Aorta (tissue), 5 donors: ENCODE data around the gene MYPN. TPM values are rescaled to one million over a fixed set of nuclear protein-coding genes. Genes with fewer than 3 reads are reported as not detected.

ENCODE experiments used
- ATAC-seq: fragments of 200-7000 bp; cut with Tn5 transposase; one replicate; pipeline ENCODE4 v1.9.1; 2022; ENCODE audit warnings: moderate library complexity; ENCODE audit not compliant: low FRiP score
- DNase-seq, 2 donors: peaks; one replicate each; pipeline ENCODE4 v3.0.0-alpha.2; 2020
- H3K27ac ChIP-seq, 2 donors: one replicate each; pipeline ENCODE4 v1.5.1; 2013; ENCODE audit warnings: low read length in 2 of 2, mild to moderate bottlenecking in 2 of 2, moderate library complexity in 2 of 2, control low read depth in 1 of 2, inconsistent platforms in 1 of 2, low read depth in 1 of 2
- H3K27me3 ChIP-seq, 2 donors: one replicate each; pipeline ENCODE4 v1.6.1; 2013; ENCODE audit warnings: control low read depth in 1 of 2, low read length in 1 of 2, mild to moderate bottlenecking in 1 of 2, moderate library complexity in 1 of 2; ENCODE audit not compliant: insufficient read depth in 2 of 2, control insufficient read depth in 1 of 2
- H3K36me3 ChIP-seq, 2 donors: one replicate each; pipeline ENCODE4 v1.6.1; 2013; ENCODE audit warnings: control low read depth in 1 of 2, low read length in 1 of 2, mild to moderate bottlenecking in 1 of 2; ENCODE audit not compliant: insufficient read depth in 2 of 2, control insufficient read depth in 1 of 2
- H3K4me1 ChIP-seq, 2 donors: one replicate each; pipeline ENCODE4 v1.6.1; 2013; ENCODE audit warnings: low read length in 2 of 2, control low read depth in 1 of 2, mild to moderate bottlenecking in 1 of 2, moderate library complexity in 1 of 2; ENCODE audit not compliant: insufficient read depth in 2 of 2, control insufficient read depth in 1 of 2
- H3K4me3 ChIP-seq, 2 donors: one replicate each; pipeline ENCODE4 v1.5.1; 2013; ENCODE audit warnings: low read length in 2 of 2, control low read depth in 1 of 2, mild to moderate bottlenecking in 1 of 2
- H3K9me3 ChIP-seq: one replicate; pipeline ENCODE4 v1.6.1; 2013; ENCODE audit warnings: mild to moderate bottlenecking, low read length; ENCODE audit not compliant: control insufficient read depth
- WGBS, 2 donors: extraction: QIAGEN DNeasy Blood & Tissue Kit; methylation state at CpG; one replicate each; pipeline ENCODE4 v1.1.7; 2013; 5-methylcytosine and 5-hydroxymethylcytosine counted together
- intact Hi-C, 2 donors: fragments of 100-400 bp; cut with DNase I; formaldehyde crosslinking; loops; one replicate each; pipeline versions ENCODE4 v1.14.2 to v1.15.0; 2022
- polyA plus RNA-seq, 2 donors: library from polyadenylated mRNA; stranded (reverse); fragments of 200-250 nt; gene quantifications; one replicate each; pipeline ENCODE4 v1.2.3, GENCODE V29; 2013
- total RNA-seq, 2 donors: library from RNA; stranded (reverse); fragmentation: NEBNext Ultra II Directional; extraction: Animal tissue kit (Norgen Biotek cat#: 25700); gene quantifications; one replicate each; pipeline ENCODE4 v1.2.1, GENCODE V29; 2021
- donor health status: healthy with polysubstance abuse.
- donor health status: Bipolar disorder and iron deficiency.
- donor health status: DM: no; HTN: no; CAD: no.
- donor health status: DM: no; HTN: no; CAD: no.
- donor health status: DM: yes; HTN: yes; CAD: no.

Gene MYPN
- total and polyA plus RNA-seq, 4 donors: 0.10 to 0.25 TPM; not detected in 2

GRCh38 chr10:68135362-68135761, 26.1 kb downstream of the MYPN start:
- no peak for DNase-seq
- H3K4me3 ChIP-seq: no peak overlapping the region
- ATAC-seq: no peak
- 82 to 87% methylated on average over 1 of the region's 1 CpG for WGBS, 2 donors
- no peaks in the 10 kb centered on the region for H3K27me3 ChIP-seq
- peak overlapping the region in 1 of 2 donors; percentile 14 for H3K27ac ChIP-seq
- H3K9me3 ChIP-seq: no peaks in the 10 kb centered on the region
- H3K36me3 ChIP-seq: no peaks in the 10 kb centered on the region
- intact Hi-C loops: no loop called here
- peaks cover 0 to 2% of the 10 kb centered on the region in 2 donors for H3K4me1 ChIP-seq

GRCh38 chr10:68135922-68136792, 26.9 kb downstream of the MYPN start:
- Histone ChIP-seq H3K27ac (peak overlapping the region in 1 of 2 donors; percentile 78), H3K9me3 (no peaks in the 10 kb centered on the region), H3K27me3 (no peaks in the 10 kb centered on the region), H3K36me3 (no peaks in the 10 kb centered on the region), H3K4me1 (peaks cover 0 to 2% of the 10 kb centered on the region in 2 donors), H3K4me3 (no peak overlapping the region)
- intact Hi-C loops: loop anchor here in 1 of 2 donors (2.0 kb wide), 1 partner anchor 17 kb away; no protein-coding TSS in a partner anchor
- DNase-seq: no peak
- 14 to 16% methylated on average over 8 of the region's 8 CpGs for WGBS, 2 donors
- ATAC-seq: peak; percentile 76

GRCh38 chr10:68137171-68137570, 27.9 kb downstream of the MYPN start:
- H3K4me3 ChIP-seq: no peak overlapping the region
- ATAC-seq (no peak), DNase-seq (no peak)
- H3K4me1 ChIP-seq: peaks cover 0 to 2% of the 10 kb centered on the region in 2 donors
- intact Hi-C loops: loop anchor here in 1 of 2 donors (2.0 kb wide), 1 partner anchor 16 kb away; no protein-coding TSS in a partner anchor
- WGBS, 2 donors: 96 to 97% methylated on average over 3 of the region's 3 CpGs
- H3K9me3 ChIP-seq: no peaks in the 10 kb centered on the region
- H3K27me3 ChIP-seq: no peaks in the 10 kb centered on the region
- no peak overlapping the region for H3K27ac ChIP-seq
- no peaks in the 10 kb centered on the region for H3K36me3 ChIP-seq

- Histone ChIP-seq H3K27me3 (no peaks in the 10 kb centered on the region), H3K36me3 (no peaks in the 10 kb centered on the region), H3K9me3 (no peaks in the 10 kb centered on the region), H3K4me1 (peaks cover 0 to 2% of the 10 kb centered on the region in 2 donors), H3K27ac (no peak overlapping the region), H3K4me3 (no peak overlapping the region)
- ATAC-seq (no peak), DNase-seq (no peak)
- intact Hi-C loops: no loop called here
Measured at GRCh38 chr10:68138526-68138925, 29.2 kb downstream of the MYPN start.

- no peak overlapping the region for H3K27ac ChIP-seq
- no peak overlapping the region for H3K4me3 ChIP-seq
- WGBS, 2 donors: 48 to 58% methylated on average over 6 of the region's 6 CpGs
- no peaks in the 10 kb centered on the region for H3K36me3 ChIP-seq
- no peak for ATAC-seq
- H3K9me3 ChIP-seq: no peaks in the 10 kb centered on the region
- no peaks in the 10 kb centered on the region for H3K27me3 ChIP-seq
- no peak for DNase-seq
- intact Hi-C loops: no loop called here
- H3K4me1 ChIP-seq: peaks cover 0 to 2% of the 10 kb centered on the region in 2 donors
Measured at GRCh38 chr10:68139448-68140272, 30.4 kb downstream of the MYPN start.

- 75 to 86% methylated on average over 4 of the region's 4 CpGs for WGBS, 2 donors
- ATAC-seq (no peak), DNase-seq (no peak)
- intact Hi-C loops: no loop called here
- H3K27ac ChIP-seq: no peak overlapping the region
- no peaks in the 10 kb centered on the region for H3K4me1 ChIP-seq
- no peak overlapping the region for H3K4me3 ChIP-seq
- H3K27me3 ChIP-seq: no peaks in the 10 kb centered on the region
- no peaks in the 10 kb centered on the region for H3K36me3 ChIP-seq
- no peaks in the 10 kb centered on the region for H3K9me3 ChIP-seq
Measured at GRCh38 chr10:68142761-68143160, 33.5 kb downstream of the MYPN start.

- Histone ChIP-seq H3K36me3 (no peaks in the 10 kb centered on the region), H3K27ac (no peak overlapping the region), H3K9me3 (no peaks in the 10 kb centered on the region), H3K4me3 (no peak overlapping the region), H3K27me3 (no peaks in the 10 kb centered on the region), H3K4me1 (no peaks in the 10 kb centered on the region)
- DNase-seq (no peak), ATAC-seq (no peak)
- WGBS, 2 donors: 89 to 91% methylated on average over 6 of the region's 6 CpGs
- intact Hi-C loops: no loop called here
Measured at GRCh38 chr10:68144709-68145108, 35.4 kb downstream of the MYPN start.

- intact Hi-C loops: no loop called here
- H3K4me1 ChIP-seq: no peaks in the 10 kb centered on the region
- WGBS, 2 donors: 64 to 65% methylated on average over 3 of the region's 3 CpGs
Measured at GRCh38 chr10:68145705-68146104, 36.4 kb downstream of the MYPN start.

More at GRCh38 chr10:68145705-68146104, 36.4 kb downstream of the MYPN start:
- DNase-seq: no peak
- H3K27me3 ChIP-seq: no peaks in the 10 kb centered on the region
- H3K9me3 ChIP-seq: no peaks in the 10 kb centered on the region
- H3K36me3 ChIP-seq: no peaks in the 10 kb centered on the region
- no peak overlapping the region for H3K4me3 ChIP-seq
- ATAC-seq: no peak
- H3K27ac ChIP-seq: no peak overlapping the region
